Peyer's patch (tissue), 4 donors: Measurements from ENCODE around the gene DDX21. TPM values are rescaled to one million over a fixed set of nuclear protein-coding genes. Genes with fewer than 3 reads are reported as not detected.
"Not testable (repeated sequence)": the region's sequence is repeated elsewhere in the genome, so short reads cannot be mapped to it uniquely, and the experiment has no call there.

Experiments
- DNase-seq, 3 donors: peaks; one replicate each; pipeline ENCODE4 v3.0.0-alpha.2; 2017 to 2019
- H3K27ac ChIP-seq, 4 donors: fragments of 200-600 bp; sonication (generic); one replicate each; pipeline ENCODE4 v1.5.1; 2016 to 2019
- H3K27me3 ChIP-seq, 2 donors: fragments of 200-600 bp; sonication (generic); one replicate each; pipeline ENCODE4 v1.5.1; 2019
- H3K36me3 ChIP-seq, 3 donors: fragments of 200-600 bp; sonication (generic); one replicate each; pipeline ENCODE4 v1.5.1; 2016 to 2019
- H3K4me1 ChIP-seq, 4 donors: fragments of 200-600 bp; sonication (generic); one replicate each; pipeline ENCODE4 v1.5.1; 2016 to 2019
- H3K4me3 ChIP-seq, 4 donors: fragments of 200-600 bp; sonication (generic); 1 replicate in 3 of 4; 2 replicates in 1 of 4; pipeline ENCODE4 v1.5.1; 2016 to 2019; ENCODE audit warnings: mild to moderate bottlenecking in 1 of 4
- H3K9me3 ChIP-seq, 4 donors: fragments of 200-600 bp; sonication (generic); one replicate each; pipeline ENCODE4 v1.5.1; 2016 to 2019; ENCODE audit warnings: mild to moderate bottlenecking in 1 of 4
- POLR2A ChIP-seq, 2 donors: fragments of 450-650 bp; IDR thresholded peaks; one replicate each; pipeline ENCODE4 v1.5.1; 2017; ENCODE audit warnings: antibody characterized with exemption in 2 of 2, mild to moderate bottlenecking in 2 of 2, moderate library complexity in 2 of 2
- total RNA-seq, 4 donors: library from RNA; depleted of rRNA; stranded (reverse); fragments of >200 nt; gene quantifications; one replicate each; pipeline ENCODE4 v1.1.0, GENCODE V29; 2016
- TF ChIP-seq, protein P1 (sequence below), 6 experiments: fragments of 450-650 bp in 4 of 6; fragments of 200-600 bp in 2 of 6; sonication (generic) in 1 of 6; IDR thresholded peaks; one replicate each; pipeline ENCODE4 v1.5.1; 2017 to 2019; ENCODE audit warnings: antibody characterized with exemption in 6 of 6, mild to moderate bottlenecking in 3 of 6, moderate library complexity in 1 of 6

DDX21 gene
- total RNA-seq, 4 donors from 2014 or later, result 17.8 to 50.3 (median 20.6) TPM

DNA sequence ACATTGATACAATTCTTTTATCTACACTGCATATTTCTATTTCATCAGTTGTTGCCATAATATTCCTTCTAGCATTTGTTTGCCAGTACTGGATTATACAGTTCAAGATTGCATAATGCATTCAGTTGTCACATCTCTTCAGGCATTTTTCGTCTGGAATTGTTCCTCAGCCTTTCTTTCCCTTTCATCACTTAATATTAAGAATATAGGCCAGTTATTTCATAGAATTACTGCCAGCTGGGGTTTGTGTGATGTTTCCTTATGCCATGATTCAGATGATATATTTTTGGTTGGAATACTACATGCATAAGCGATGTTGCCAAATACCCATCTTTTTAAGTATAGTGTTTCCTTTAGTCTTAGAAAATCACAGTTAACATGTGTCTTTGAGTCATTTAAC lies 53.4 kb downstream of the DDX21 start:
- TF ChIP-seq POLR2A (IDR thresholded peaks at IDR 0.05), result no peak
- TF ChIP-seq, protein P1, sequence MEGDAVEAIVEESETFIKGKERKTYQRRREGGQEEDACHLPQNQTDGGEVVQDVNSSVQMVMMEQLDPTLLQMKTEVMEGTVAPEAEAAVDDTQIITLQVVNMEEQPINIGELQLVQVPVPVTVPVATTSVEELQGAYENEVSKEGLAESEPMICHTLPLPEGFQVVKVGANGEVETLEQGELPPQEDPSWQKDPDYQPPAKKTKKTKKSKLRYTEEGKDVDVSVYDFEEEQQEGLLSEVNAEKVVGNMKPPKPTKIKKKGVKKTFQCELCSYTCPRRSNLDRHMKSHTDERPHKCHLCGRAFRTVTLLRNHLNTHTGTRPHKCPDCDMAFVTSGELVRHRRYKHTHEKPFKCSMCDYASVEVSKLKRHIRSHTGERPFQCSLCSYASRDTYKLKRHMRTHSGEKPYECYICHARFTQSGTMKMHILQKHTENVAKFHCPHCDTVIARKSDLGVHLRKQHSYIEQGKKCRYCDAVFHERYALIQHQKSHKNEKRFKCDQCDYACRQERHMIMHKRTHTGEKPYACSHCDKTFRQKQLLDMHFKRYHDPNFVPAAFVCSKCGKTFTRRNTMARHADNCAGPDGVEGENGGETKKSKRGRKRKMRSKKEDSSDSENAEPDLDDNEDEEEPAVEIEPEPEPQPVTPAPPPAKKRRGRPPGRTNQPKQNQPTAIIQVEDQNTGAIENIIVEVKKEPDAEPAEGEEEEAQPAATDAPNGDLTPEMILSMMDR (IDR thresholded peaks at IDR 0.05), result no peak
- H3K9me3 ChIP-seq, result no peaks in the 10 kb centered on the region
- H3K27ac ChIP-seq, result no peak overlapping the region
- no peak for DNase-seq
- H3K4me3 ChIP-seq, result no peak overlapping the region
- H3K27me3 ChIP-seq, result no peaks in the 10 kb centered on the region
- H3K4me1 ChIP-seq, result no peaks in the 10 kb centered on the region
- H3K36me3 ChIP-seq, result peaks cover 0 to 60% (median 0%) of the 10 kb centered on the region in 3 donors

DNA sequence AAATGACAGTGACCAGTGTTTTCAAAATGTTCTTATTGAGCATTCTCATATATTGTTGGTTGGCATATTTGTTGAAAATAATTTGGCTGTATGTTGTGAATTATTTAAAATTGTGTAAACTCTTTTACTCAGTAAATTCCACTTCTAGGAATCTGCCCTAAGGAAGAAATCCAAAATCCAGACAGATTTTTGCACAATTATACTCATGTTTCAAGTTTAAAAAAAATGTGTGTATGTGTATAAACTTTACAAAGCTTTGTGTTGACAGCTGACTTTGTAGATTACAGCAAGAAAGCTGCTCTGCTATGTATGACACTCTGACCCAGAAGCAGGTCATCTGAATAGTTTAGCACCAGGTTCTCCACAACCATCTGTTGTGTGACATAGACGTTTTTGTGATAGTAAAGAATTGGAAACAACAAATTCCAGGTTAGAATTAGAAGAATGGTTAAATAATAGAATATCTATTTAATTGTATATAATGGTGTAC lies 54.2 kb downstream of the DDX21 start:
- no peak for DNase-seq
- H3K9me3 ChIP-seq, result no peaks in the 10 kb centered on the region

DNA sequence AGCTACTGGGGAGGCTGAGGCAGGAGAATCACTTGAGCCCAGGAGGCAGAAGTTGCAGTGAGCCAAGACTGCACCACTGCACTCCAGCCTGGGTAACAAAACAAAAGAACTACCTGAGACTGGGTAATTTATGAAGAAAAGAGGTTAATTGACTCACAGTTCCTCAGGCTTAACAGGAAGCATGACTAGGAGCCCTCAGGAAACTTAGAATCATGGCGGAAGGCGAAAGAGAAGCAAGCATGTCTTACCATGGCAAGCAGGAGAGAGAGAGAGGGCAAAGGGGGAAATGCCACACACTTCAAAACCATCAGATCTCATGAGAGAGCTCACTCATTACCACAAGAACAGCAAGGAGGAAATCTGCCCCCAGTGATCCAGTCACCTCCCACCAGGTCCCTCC lies 56.8 kb downstream of the DDX21 start:
- not testable (repeated sequence) for H3K27ac ChIP-seq, H3K9me3 ChIP-seq, DNase-seq, H3K4me3 ChIP-seq, H3K4me1 ChIP-seq, H3K27me3 ChIP-seq
- H3K36me3 ChIP-seq, result peaks cover 0 to 60% (median 0%) of the 10 kb centered on the region in 3 donors

More for the DNA sequence above, 54.2 kb downstream of the DDX21 start:
- TF ChIP-seq POLR2A (IDR thresholded peaks at IDR 0.05), result no peak
- TF ChIP-seq, protein P1 (IDR thresholded peaks at IDR 0.05), result no peak
- Histone ChIP-seq H3K4me1 (no peaks in the 10 kb centered on the region), H3K27me3 (no peaks in the 10 kb centered on the region), H3K36me3 (peaks cover 0 to 64% (median 0%) of the 10 kb centered on the region in 3 donors), H3K4me3 (no peak overlapping the region), H3K27ac (no peak overlapping the region)

DNA sequence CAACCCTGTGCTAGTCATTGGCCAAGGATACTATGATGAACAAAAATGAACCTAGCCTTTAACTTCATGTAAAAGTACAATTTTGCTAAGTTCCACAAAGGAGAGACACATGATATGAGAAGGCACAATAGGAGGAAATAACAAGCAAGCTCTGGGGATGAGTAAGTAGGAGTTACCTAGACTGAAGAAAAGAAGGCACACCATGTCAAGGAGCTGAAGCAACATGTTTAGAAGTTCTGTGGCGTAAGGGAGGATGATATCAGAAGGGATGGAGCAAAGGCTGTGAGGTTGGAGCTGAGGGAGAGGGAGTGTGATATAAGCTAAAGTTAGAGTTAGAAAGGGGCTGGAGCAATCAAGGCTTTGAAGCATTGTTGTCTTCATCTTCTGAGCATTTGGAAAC lies 58.2 kb downstream of the DDX21 start:
- peaks cover 0 to 57% (median 0%) of the 10 kb centered on the region in 3 donors for H3K36me3 ChIP-seq
- no peak for DNase-seq
- no peaks in the 10 kb centered on the region for H3K27me3 ChIP-seq

DNA sequence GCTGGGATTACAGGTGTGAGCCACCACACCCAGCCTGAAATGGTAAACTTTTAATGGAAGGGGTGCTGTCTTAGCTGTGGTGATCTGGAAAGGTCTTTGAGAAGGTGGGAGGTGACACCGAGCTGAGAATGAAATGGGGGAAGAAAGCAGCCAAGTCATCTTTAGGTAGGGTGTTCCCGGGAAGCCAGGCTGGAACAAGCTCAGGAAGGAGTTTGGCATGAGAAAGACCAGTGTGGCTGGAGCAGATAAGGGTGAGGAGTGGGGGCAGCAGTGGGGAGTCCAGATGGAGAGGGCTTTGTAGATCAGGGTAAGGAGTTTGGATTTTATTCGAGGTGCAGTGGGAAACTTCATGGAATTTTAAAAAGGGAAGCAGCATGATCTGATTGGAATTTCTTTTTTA lies 62.6 kb downstream of the DDX21 start:
- no peaks in the 10 kb centered on the region for H3K27me3 ChIP-seq
- no peaks in the 10 kb centered on the region for H3K9me3 ChIP-seq
- H3K4me1 ChIP-seq, result no peaks in the 10 kb centered on the region
- H3K36me3 ChIP-seq, result peaks cover 0 to 29% (median 0%) of the 10 kb centered on the region in 3 donors
- no peak overlapping the region for H3K27ac ChIP-seq
- TF ChIP-seq, protein P1 (IDR thresholded peaks at IDR 0.05), result no peak
- TF ChIP-seq POLR2A (IDR thresholded peaks at IDR 0.05), result no peak
- H3K4me3 ChIP-seq, result no peak overlapping the region
- no peak for DNase-seq

More for the DNA sequence above, 58.2 kb downstream of the DDX21 start:
- TF ChIP-seq POLR2A (IDR thresholded peaks at IDR 0.05), result no peak
- TF ChIP-seq, protein P1 (IDR thresholded peaks at IDR 0.05), result no peak
- Histone ChIP-seq H3K27ac (no peak overlapping the region), H3K4me3 (no peak overlapping the region), H3K9me3 (no peaks in the 10 kb centered on the region), H3K4me1 (no peaks in the 10 kb centered on the region)

DNA sequence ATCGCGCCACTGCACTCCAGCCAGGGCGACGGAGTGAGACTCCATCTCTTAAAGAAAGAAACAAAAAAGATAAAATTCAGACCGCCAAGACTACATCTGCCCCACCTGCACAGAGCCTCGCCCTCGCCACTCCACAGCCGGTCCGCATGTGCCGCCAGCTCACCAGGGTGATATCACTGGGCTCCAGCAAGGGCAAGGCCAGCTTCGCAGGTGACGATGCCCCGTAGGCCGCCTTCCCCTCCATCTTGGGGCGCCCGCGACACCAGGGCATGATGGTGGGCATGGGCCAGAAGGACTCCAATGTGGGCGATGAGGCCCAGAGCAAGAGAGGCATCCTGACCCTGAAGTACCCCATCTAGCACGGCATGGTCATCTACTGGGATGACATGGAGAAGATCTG lies 66.6 kb downstream of the DDX21 start:
- Histone ChIP-seq H3K4me3 (no peak overlapping the region), H3K27me3 (no peaks in the 10 kb centered on the region), H3K4me1 (no peaks in the 10 kb centered on the region), H3K36me3 (no peaks in the 10 kb centered on the region), H3K27ac (no peak overlapping the region), H3K9me3 (no peaks in the 10 kb centered on the region)
- DNase-seq, result no peak
- TF ChIP-seq POLR2A (IDR thresholded peaks at IDR 0.05), result no peak
- TF ChIP-seq, protein P1 (IDR thresholded peaks at IDR 0.05), result no peak
